ENCODE measurements around the gene TOP2A. TPM values are rescaled to one million over a fixed set of nuclear protein-coding genes. Genes with fewer than 3 reads are reported as not detected.

TOP2A gene
- total RNA-seq, 4 donors from 2014 or later, result 11.8 to 32.2 (median 16.5) TPM

GRCh38 chr17:40361063-40361924 is 56.4 kb downstream of the TOP2A start:
- TF ChIP-seq CTCF (IDR thresholded peaks at IDR 0.05) (no peak), POLR2A (IDR thresholded peaks at IDR 0.05) (no peak)

DNA sequence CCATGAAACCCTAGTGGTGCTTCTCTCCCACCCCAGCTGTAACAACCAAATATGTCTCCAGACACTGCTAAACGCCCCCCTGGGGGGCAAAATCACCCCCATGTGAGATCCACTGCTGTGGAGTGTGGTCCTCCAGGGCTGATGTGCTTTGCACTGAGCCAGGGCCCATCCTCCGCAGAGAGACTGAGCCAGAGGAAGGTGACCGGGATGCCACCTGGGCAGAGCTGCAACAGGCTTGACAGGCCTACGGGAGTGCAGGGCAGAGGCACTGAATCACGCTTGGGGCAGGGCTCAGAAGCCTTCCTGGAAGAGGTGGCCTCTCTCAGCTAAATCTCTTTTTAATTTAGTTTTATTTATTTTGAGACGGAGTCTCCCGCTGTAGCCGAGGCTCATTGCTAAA is 57.6 kb downstream of the TOP2A start:
- H3K4me3 ChIP-seq, result no peak overlapping the region
- TF ChIP-seq CTCF (IDR thresholded peaks at IDR 0.05), result no peak
- TF ChIP-seq POLR2A (IDR thresholded peaks at IDR 0.05), result no peak
- no peaks in the 10 kb centered on the region for H3K9me3 ChIP-seq
- peaks cover 0 to 29% (median 9%) of the 10 kb centered on the region in 4 donors for H3K4me1 ChIP-seq
- DNase-seq, result no peak
- H3K27ac ChIP-seq, result no peak overlapping the region
- no peaks in the 10 kb centered on the region for H3K27me3 ChIP-seq
- peaks cover 0 to 16% (median 0%) of the 10 kb centered on the region in 3 donors for H3K36me3 ChIP-seq

More at GRCh38 chr17:40361063-40361924, 56.4 kb downstream of the TOP2A start:
- H3K27ac ChIP-seq, result no peak overlapping the region
- peaks cover 0 to 4% (median 0%) of the 10 kb centered on the region in 3 donors for H3K36me3 ChIP-seq
- H3K4me3 ChIP-seq, result no peak overlapping the region
- no peaks in the 10 kb centered on the region for H3K27me3 ChIP-seq
- peaks cover 0 to 22% (median 8%) of the 10 kb centered on the region in 4 donors for H3K4me1 ChIP-seq
- H3K9me3 ChIP-seq, result no peaks in the 10 kb centered on the region
- no peak for DNase-seq

DNA sequence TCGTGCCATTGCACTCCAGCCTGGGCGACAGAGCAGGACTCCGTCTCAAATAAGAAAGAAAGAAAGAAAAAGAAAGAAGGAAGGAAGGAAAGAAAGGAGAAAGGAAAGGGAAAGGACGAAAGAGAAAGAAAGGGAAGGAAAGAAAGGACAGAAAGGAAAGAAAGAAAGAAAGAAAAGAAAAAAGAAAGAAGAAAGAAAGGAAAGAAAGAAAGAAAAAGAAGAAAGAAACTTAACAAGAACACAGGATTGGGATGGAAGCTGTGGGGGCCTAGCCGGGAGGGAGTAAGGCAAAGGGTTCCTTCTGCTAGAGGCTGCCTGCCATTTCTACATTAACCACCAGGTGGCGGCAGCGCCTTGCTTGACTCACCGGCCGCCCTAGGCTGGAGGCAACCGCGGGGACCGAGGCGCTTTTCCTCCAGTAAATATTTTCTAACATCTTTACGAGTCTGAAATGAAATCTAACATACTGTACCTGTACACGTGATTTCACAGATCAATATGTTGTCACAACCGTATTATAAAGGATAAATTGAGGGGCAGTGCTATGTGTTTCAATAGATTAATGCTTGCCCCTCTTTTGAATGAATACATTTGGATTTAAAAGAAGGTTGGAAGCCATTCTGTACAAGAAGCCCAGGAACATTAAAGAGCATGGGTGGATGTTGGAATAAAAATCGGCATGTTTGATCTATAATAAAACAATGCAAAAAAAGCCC is 59.2 kb downstream of the TOP2A start:
- Histone ChIP-seq H3K36me3 (peaks cover 0 to 31% (median 0%) of the 10 kb centered on the region in 3 donors), H3K9me3 (no peaks in the 10 kb centered on the region), H3K27me3 (no peaks in the 10 kb centered on the region), H3K27ac (no peak overlapping the region), H3K4me1 (peaks cover 0 to 31% (median 8%) of the 10 kb centered on the region in 4 donors), H3K4me3 (peak overlapping the region in 1 of 4 donors; percentile 7)
- DNase-seq, result peak; percentile 91 to 96 (median 93)
- TF ChIP-seq POLR2A (IDR thresholded peaks at IDR 0.05) (peak in 1 of 2 donors; percentile 30), CTCF (IDR thresholded peaks at IDR 0.05) (peak; percentile 95 to 98 (median 96))

DNA sequence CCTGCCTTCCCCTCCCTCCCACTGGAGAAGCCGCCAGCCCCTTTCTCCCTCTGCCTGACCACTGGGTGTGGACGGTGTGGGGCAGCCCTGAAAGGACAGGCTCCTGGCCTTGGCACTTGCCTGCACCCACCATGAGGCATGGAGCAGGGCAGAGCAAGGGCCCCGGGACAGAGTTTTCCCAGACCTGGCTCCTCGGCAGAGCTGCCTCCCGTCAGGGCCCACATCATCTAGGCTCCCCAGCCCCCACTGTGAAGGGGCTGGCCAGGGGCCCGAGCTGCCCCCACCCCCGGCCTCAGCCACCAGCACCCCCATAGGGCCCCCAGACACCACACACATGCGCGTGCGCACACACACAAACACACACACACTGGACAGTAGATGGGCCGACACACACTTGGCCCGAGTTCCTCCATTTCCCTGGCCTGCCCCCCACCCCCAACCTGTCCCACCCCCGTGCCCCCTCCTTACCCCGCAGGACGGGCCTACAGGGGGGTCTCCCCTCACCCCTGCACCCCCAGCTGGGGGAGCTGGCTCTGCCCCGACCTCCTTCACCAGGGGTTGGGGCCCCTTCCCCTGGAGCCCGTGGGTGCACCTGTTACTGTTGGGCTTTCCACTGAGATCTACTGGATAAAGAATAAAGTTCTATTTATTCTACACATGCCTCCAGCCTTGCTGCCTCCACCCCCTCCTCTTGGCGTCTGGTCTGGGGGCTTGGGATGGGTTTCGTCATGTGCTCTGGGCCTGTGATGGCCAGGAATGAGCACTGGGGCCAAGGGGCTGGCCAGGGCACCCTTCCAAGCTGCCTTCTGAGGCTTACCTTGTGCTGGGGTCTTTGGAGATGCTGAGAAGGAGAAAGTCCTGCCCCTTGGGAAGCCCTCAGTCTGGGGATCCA is 60.5 kb downstream of the TOP2A start:
- H3K4me3 ChIP-seq, result no peak overlapping the region
- H3K4me1 ChIP-seq, result peaks cover 0 to 36% (median 5%) of the 10 kb centered on the region in 4 donors
- no peak for DNase-seq
- TF ChIP-seq CTCF (IDR thresholded peaks at IDR 0.05) (no peak), POLR2A (IDR thresholded peaks at IDR 0.05) (no peak)
- no peaks in the 10 kb centered on the region for H3K9me3 ChIP-seq
- H3K36me3 ChIP-seq, result peaks cover 0 to 43% (median 0%) of the 10 kb centered on the region in 3 donors
- no peaks in the 10 kb centered on the region for H3K27me3 ChIP-seq
- no peak overlapping the region for H3K27ac ChIP-seq
